HG02623 (cell line): Measurements from ENCODE around the gene HIRIP3.

Source experiments
- ATAC-seq: cut with Tn5 transposase; IDR thresholded peaks from one replicate; pipeline ENCODE4 v1.9.1; 2021; ENCODE audit warnings: moderate library complexity; ENCODE audit not compliant: unreplicated experiment

The HIRIP3 gene

GRCh38 chr16:29984764-29985147 lies 10.7 kb downstream of the HIRIP3 start:
- ATAC-seq: no peak

GRCh38 chr16:29984137-29984763 lies 11.2 kb downstream of the HIRIP3 start:
- no peak for ATAC-seq

GRCh38 chr16:29983420-29984136 lies 11.8 kb downstream of the HIRIP3 start:
- no peak for ATAC-seq

- no peak for ATAC-seq
These were observed 12.6 kb downstream of the HIRIP3 start for GRCh38 chr16:29982560-29983419.

GRCh38 chr16:29978564-29979270 lies 16.7 kb downstream of the HIRIP3 start:
- ATAC-seq: no peak

GRCh38 chr16:29978081-29978480 lies 17.3 kb downstream of the HIRIP3 start:
- no peak for ATAC-seq

- ATAC-seq: no peak
These were observed 18.2 kb downstream of the HIRIP3 start for GRCh38 chr16:29977063-29977825.

- no peak for ATAC-seq
These were observed 19.5 kb downstream of the HIRIP3 start for GRCh38 chr16:29975811-29976511.

- no peak for ATAC-seq
These were observed 20.3 kb downstream of the HIRIP3 start for GRCh38 chr16:29975134-29975538.

- no peak for ATAC-seq
These were observed 20.9 kb downstream of the HIRIP3 start for GRCh38 chr16:29974291-29975133.

GRCh38 chr16:29973384-29974246 lies 21.8 kb downstream of the HIRIP3 start, which contains the start of gene TAOK2:
Gene TAOK2 (plus strand): TSS chr16:29973868. CDS start chr16:29977773, 3,905 bp downstream.
- peak; percentile 84 for ATAC-seq

- ATAC-seq: no peak
These were observed 22.4 kb downstream of the HIRIP3 start for GRCh38 chr16:29972992-29973383.

GRCh38 chr16:29972500-29972899 lies 22.9 kb downstream of the HIRIP3 start:
- ATAC-seq: no peak

GRCh38 chr16:29971304-29971703 lies 24.1 kb downstream of the HIRIP3 start:
- ATAC-seq: no peak

- no peak for ATAC-seq
These were observed 27.2 kb downstream of the HIRIP3 start for GRCh38 chr16:29968205-29968604.

- no peak for ATAC-seq
These were observed 32.2 kb downstream of the HIRIP3 start for GRCh38 chr16:29963021-29963743.

- ATAC-seq: no peak
These were observed 32.9 kb downstream of the HIRIP3 start for GRCh38 chr16:29962344-29962994.
